Thymus (tissue), 11 donors: Measurements from ENCODE around the gene DHRSX. TPM values are rescaled to one million over a fixed set of nuclear protein-coding genes. Genes with fewer than 3 reads are reported as not detected.
"Not testable (repeated sequence)": the region's sequence is repeated elsewhere in the genome, so short reads cannot be mapped to it uniquely, and the experiment has no call there.

Source experiments
- DNase-seq, 9 donors: peaks; one replicate each; pipeline ENCODE4 v3.0.0-alpha.2; 2013; ENCODE audit warnings: low spot score in 9 of 9, low read depth in 6 of 9, missing footprints in 1 of 9
- H3K27ac ChIP-seq, 2 donors: one replicate each; pipeline ENCODE4 v1.5.1; 2013; ENCODE audit warnings: control low read depth in 1 of 2, low read depth in 1 of 2, low read length in 1 of 2, mild to moderate bottlenecking in 1 of 2, moderate library complexity in 1 of 2
- H3K27me3 ChIP-seq, 2 donors: one replicate each; pipeline ENCODE4 v1.5.1; 2013; ENCODE audit warnings: low read length in 1 of 2; ENCODE audit not compliant: control insufficient read depth in 2 of 2, insufficient read depth in 1 of 2
- H3K36me3 ChIP-seq, 2 donors: one replicate each; pipeline ENCODE4 v1.5.1; 2013; ENCODE audit warnings: low read length in 1 of 2, mild to moderate bottlenecking in 1 of 2, moderate library complexity in 1 of 2; ENCODE audit not compliant: control insufficient read depth in 2 of 2, insufficient read depth in 2 of 2
- H3K4me1 ChIP-seq, 2 donors: one replicate each; pipeline ENCODE4 v1.5.1; 2013; ENCODE audit warnings: low read length in 2 of 2; ENCODE audit not compliant: control insufficient read depth in 2 of 2, insufficient read depth in 2 of 2
- H3K4me3 ChIP-seq, 2 donors: one replicate each; pipeline ENCODE4 v1.5.1; 2013; ENCODE audit warnings: low read length in 2 of 2, control low read depth in 1 of 2, mild to moderate bottlenecking in 1 of 2
- H3K9me3 ChIP-seq, 2 donors: one replicate each; pipeline ENCODE4 v1.5.1; 2013; ENCODE audit warnings: low read length in 1 of 2, mild to moderate bottlenecking in 1 of 2; ENCODE audit not compliant: control insufficient read depth in 2 of 2, insufficient read depth in 1 of 2
- WGBS: extraction: QIAGEN DNeasy Blood & Tissue Kit; methylation state at CpG from one replicate; pipeline ENCODE4 v1.1.7; 2013; 5-methylcytosine and 5-hydroxymethylcytosine counted together
- polyA plus RNA-seq: library from polyadenylated mRNA; stranded (reverse); fragments of 200-250 nt; gene quantifications from one replicate; pipeline ENCODE4 v1.2.3, GENCODE V29; 2013
- total RNA-seq: library from RNA; stranded (reverse); fragments of 120-200 nt; gene quantifications from one replicate; pipeline ENCODE4 v1.2.4, GENCODE V29; 2013
- donor health status: healthy.

The DHRSX gene
- total and polyA plus RNA-seq, 2 donors = 11.2 to 12.2 TPM

- H3K4me3 ChIP-seq = no peak overlapping the region
- no peaks in the 10 kb centered on the region for H3K27me3 ChIP-seq
- peaks cover 0 to 6% of the 10 kb centered on the region in 2 donors for H3K9me3 ChIP-seq
- no peak for DNase-seq
- no peak overlapping the region for H3K27ac ChIP-seq
- no peaks in the 10 kb centered on the region for H3K4me1 ChIP-seq
- 99% methylated on average over 4 of the region's 4 CpGs for WGBS
- H3K36me3 ChIP-seq = peaks cover 2 to 9% of the 10 kb centered on the region in 2 donors
Observed at GRCh38 chrX:2423899-2424298, 76.9 kb downstream of the DHRSX start.

- Histone ChIP-seq H3K4me1 (no peaks in the 10 kb centered on the region), H3K27ac (no peak overlapping the region), H3K4me3 (no peak overlapping the region), H3K36me3 (peaks cover 2 to 9% of the 10 kb centered on the region in 2 donors), H3K27me3 (no peaks in the 10 kb centered on the region), H3K9me3 (peaks cover 0 to 6% of the 10 kb centered on the region in 2 donors)
- 88% methylated on average over 8 of the region's 8 CpGs for WGBS
- no peak for DNase-seq
Observed at GRCh38 chrX:2423282-2423681, 77.5 kb downstream of the DHRSX start.

GRCh38 chrX:2419418-2419817 is 81.4 kb downstream of the DHRSX start:
- not testable (repeated sequence) for H3K27ac ChIP-seq, H3K27me3 ChIP-seq, H3K9me3 ChIP-seq, H3K4me1 ChIP-seq, H3K4me3 ChIP-seq, DNase-seq, H3K36me3 ChIP-seq
- WGBS = 89% methylated on average over 3 of the region's 7 CpGs

- no peak for DNase-seq
- no peaks in the 10 kb centered on the region for H3K9me3 ChIP-seq
- H3K27me3 ChIP-seq = no peaks in the 10 kb centered on the region
- H3K27ac ChIP-seq = no peak overlapping the region
- H3K36me3 ChIP-seq = peaks cover 0 to 7% of the 10 kb centered on the region in 2 donors
- H3K4me1 ChIP-seq = no peaks in the 10 kb centered on the region
- WGBS = 97% methylated on average over 2 of the region's 2 CpGs
- H3K4me3 ChIP-seq = no peak overlapping the region
Observed at GRCh38 chrX:2418000-2418399, 82.8 kb downstream of the DHRSX start.

- Histone ChIP-seq H3K36me3 (peaks cover 0 to 7% of the 10 kb centered on the region in 2 donors), H3K9me3 (no peaks in the 10 kb centered on the region), H3K27me3 (no peaks in the 10 kb centered on the region), H3K27ac (no peak overlapping the region), H3K4me3 (no peak overlapping the region), H3K4me1 (no peaks in the 10 kb centered on the region)
- WGBS = 100% methylated on average over 1 of the region's 1 CpG
- DNase-seq = no peak
Observed at GRCh38 chrX:2416851-2417604, 83.7 kb downstream of the DHRSX start.

GRCh38 chrX:2414384-2414783 is 86.4 kb downstream of the DHRSX start:
- H3K27me3 ChIP-seq = no peaks in the 10 kb centered on the region
- H3K4me1 ChIP-seq = no peaks in the 10 kb centered on the region
- no peaks in the 10 kb centered on the region for H3K9me3 ChIP-seq
- 93% methylated on average over 2 of the region's 2 CpGs for WGBS
- H3K27ac ChIP-seq = no peak overlapping the region
- no peak overlapping the region for H3K4me3 ChIP-seq
- peaks cover 0 to 3% of the 10 kb centered on the region in 2 donors for H3K36me3 ChIP-seq
- DNase-seq = no peak

GRCh38 chrX:2413969-2414368 is 86.8 kb downstream of the DHRSX start:
- Histone ChIP-seq H3K4me3 (no peak overlapping the region), H3K4me1 (no peaks in the 10 kb centered on the region), H3K27ac (no peak overlapping the region), H3K36me3 (peaks cover 0 to 3% of the 10 kb centered on the region in 2 donors), H3K27me3 (no peaks in the 10 kb centered on the region), H3K9me3 (no peaks in the 10 kb centered on the region)
- no peak for DNase-seq
- WGBS = 97% methylated on average over 2 of the region's 2 CpGs

- peaks cover 3 to 5% of the 10 kb centered on the region in 2 donors for H3K9me3 ChIP-seq
- H3K27me3 ChIP-seq = no peaks in the 10 kb centered on the region
- peaks cover 3 to 9% of the 10 kb centered on the region in 2 donors for H3K36me3 ChIP-seq
- no peak overlapping the region for H3K4me3 ChIP-seq
- H3K27ac ChIP-seq = no peak overlapping the region
- H3K4me1 ChIP-seq = no peaks in the 10 kb centered on the region
- WGBS = 98% methylated on average over 9 of the region's 9 CpGs
- DNase-seq = no peak
Observed at GRCh38 chrX:2412131-2412530, 88.6 kb downstream of the DHRSX start.

GRCh38 chrX:2410279-2411020 is 90.3 kb downstream of the DHRSX start:
- H3K9me3 ChIP-seq = peaks cover 5 to 7% of the 10 kb centered on the region in 2 donors
- H3K27ac ChIP-seq = no peak overlapping the region
- 93% methylated on average over 12 of the region's 12 CpGs for WGBS
- H3K36me3 ChIP-seq = peaks cover 4 to 15% of the 10 kb centered on the region in 2 donors
- no peaks in the 10 kb centered on the region for H3K27me3 ChIP-seq
- no peaks in the 10 kb centered on the region for H3K4me1 ChIP-seq
- no peak overlapping the region for H3K4me3 ChIP-seq
- DNase-seq = no peak
